Body of pancreas (tissue), 4 donors: ENCODE data around the gene NAMPT. TPM values are rescaled to one million over a fixed set of nuclear protein-coding genes. Genes with fewer than 3 reads are reported as not detected.

Experiments
- ATAC-seq: fragments of 150-250 bp; one replicate; pipeline ENCODE4 v1.9.1; 2016
- DNase-seq, 4 donors: peaks; one replicate each; pipeline ENCODE4 v3.0.0-alpha.2; 2019
- H3K27ac ChIP-seq, 4 donors: fragments of 200-600 bp; sonication (generic); 1 replicate in 3 of 4; 2 replicates in 1 of 4; pipeline versions ENCODE4 v1.5.1 to v1.6.1; 2016 to 2019; ENCODE audit warnings: mild to moderate bottlenecking in 1 of 4, mixed read lengths in 1 of 4, moderate library complexity in 1 of 4
- H3K27me3 ChIP-seq, 2 donors: fragments of 200-600 bp; sonication (generic); one replicate each; pipeline ENCODE4 v1.6.0; 2016; ENCODE audit warnings: mild to moderate bottlenecking in 1 of 2
- H3K36me3 ChIP-seq, 2 donors: fragments of 200-600 bp; sonication (generic); replicated peaks in 1 of 2; 2 replicates each; pipeline ENCODE4 v1.5.1; 2016; ENCODE audit warnings: low read depth in 2 of 2; ENCODE audit not compliant: insufficient read depth in 1 of 2
- H3K4me1 ChIP-seq: fragments of 200-600 bp; sonication (generic); one replicate; pipeline ENCODE4 v1.6.0; 2016
- H3K4me3 ChIP-seq, 2 donors: fragments of 200-600 bp; sonication (generic); 1 replicate in 1 of 2; 2 replicates in 1 of 2; pipeline ENCODE4 v1.5.1; 2016 to 2019
- H3K9me3 ChIP-seq, 3 donors: fragments of 200-600 bp; sonication (generic); 1 replicate in 2 of 3; 2 replicates in 1 of 3; pipeline ENCODE4 v1.5.1; 2016
- POLR2A ChIP-seq, 3 donors: fragments of 450-650 bp; IDR thresholded peaks; one replicate each; pipeline ENCODE4 v1.6.1; 2016; ENCODE audit warnings: antibody characterized with exemption in 3 of 3, mild to moderate bottlenecking in 2 of 3
- WGBS, 2 donors: methylation state at CpG; one replicate each; pipeline ENCODE4 v1.1.5; 2017; 5-methylcytosine and 5-hydroxymethylcytosine counted together
- intact Hi-C: fragments of 100-400 bp; cut with DNase I; formaldehyde crosslinking; loops from one replicate; pipeline ENCODE4 v1.15.1; 2023
- total RNA-seq, 2 donors: library from RNA; depleted of rRNA; stranded (reverse); fragments of >200 nt; gene quantifications; one replicate each; pipeline ENCODE4 v1.1.0, GENCODE V29; 2016
- TF ChIP-seq, protein P1 (sequence below), 7 experiments: fragments of 450-650 bp in 4 of 7; fragments of 200-600 bp in 3 of 7; sonication (generic) in 3 of 7; IDR thresholded peaks; one replicate each; pipeline ENCODE4 v1.5.1; 2016 to 2019; ENCODE audit warnings: antibody characterized with exemption in 7 of 7

The NAMPT gene
- 10 to 100 TPM; 56.0 to 78.9 TPM for total RNA-seq

- no peaks in the 10 kb centered on the region for H3K36me3 ChIP-seq
These were observed at the start of gene NAMPT for GRCh38 chr7:106284714-106285050. TSS of gene NAMPT (minus strand) at chr7:106284983. CDS start at chr7:106284884, 99 bp downstream.

GRCh38 chr7:106332201-106332600, 47.4 kb upstream of the NAMPT start:
- DNase-seq: no peak
- peaks cover 4% of the 10 kb centered on the region for H3K4me1 ChIP-seq
- H3K27me3 ChIP-seq: no peaks in the 10 kb centered on the region
- H3K4me3 ChIP-seq: no peak overlapping the region
- no peak for ATAC-seq
- WGBS, 2 donors: 50 to 65% methylated on average over 4 of the region's 4 CpGs
- no peak overlapping the region for H3K27ac ChIP-seq
- intact Hi-C loops: no loop called here
- TF ChIP-seq POLR2A (IDR thresholded peaks at IDR 0.05): no peak
- TF ChIP-seq, protein P1, sequence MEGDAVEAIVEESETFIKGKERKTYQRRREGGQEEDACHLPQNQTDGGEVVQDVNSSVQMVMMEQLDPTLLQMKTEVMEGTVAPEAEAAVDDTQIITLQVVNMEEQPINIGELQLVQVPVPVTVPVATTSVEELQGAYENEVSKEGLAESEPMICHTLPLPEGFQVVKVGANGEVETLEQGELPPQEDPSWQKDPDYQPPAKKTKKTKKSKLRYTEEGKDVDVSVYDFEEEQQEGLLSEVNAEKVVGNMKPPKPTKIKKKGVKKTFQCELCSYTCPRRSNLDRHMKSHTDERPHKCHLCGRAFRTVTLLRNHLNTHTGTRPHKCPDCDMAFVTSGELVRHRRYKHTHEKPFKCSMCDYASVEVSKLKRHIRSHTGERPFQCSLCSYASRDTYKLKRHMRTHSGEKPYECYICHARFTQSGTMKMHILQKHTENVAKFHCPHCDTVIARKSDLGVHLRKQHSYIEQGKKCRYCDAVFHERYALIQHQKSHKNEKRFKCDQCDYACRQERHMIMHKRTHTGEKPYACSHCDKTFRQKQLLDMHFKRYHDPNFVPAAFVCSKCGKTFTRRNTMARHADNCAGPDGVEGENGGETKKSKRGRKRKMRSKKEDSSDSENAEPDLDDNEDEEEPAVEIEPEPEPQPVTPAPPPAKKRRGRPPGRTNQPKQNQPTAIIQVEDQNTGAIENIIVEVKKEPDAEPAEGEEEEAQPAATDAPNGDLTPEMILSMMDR (IDR thresholded peaks at IDR 0.05): no peak
- no peaks in the 10 kb centered on the region for H3K36me3 ChIP-seq
- no peaks in the 10 kb centered on the region for H3K9me3 ChIP-seq

More at GRCh38 chr7:106284714-106285050, at the start of gene NAMPT:
- intact Hi-C loops: no loop called here
- peaks cover 28% of the 10 kb centered on the region for H3K4me1 ChIP-seq
- H3K27ac ChIP-seq: peak within 1 kb of the TSS; percentile 89 to 97 (median 94)
- DNase-seq (no peak), ATAC-seq (no peak)
- H3K27me3 ChIP-seq: no peaks in the 10 kb centered on the region
- H3K9me3 ChIP-seq: no peaks in the 10 kb centered on the region
- 0 to 4% methylated on average over 18 to 28 of the region's 32 CpGs for WGBS, 2 donors
- peak within 1 kb of the TSS; percentile 45 to 67 for H3K4me3 ChIP-seq
- TF ChIP-seq, protein P1 (IDR thresholded peaks at IDR 0.05): no peak
- TF ChIP-seq POLR2A (IDR thresholded peaks at IDR 0.05): peak; percentile 50 to 88 (median 78)

DNA sequence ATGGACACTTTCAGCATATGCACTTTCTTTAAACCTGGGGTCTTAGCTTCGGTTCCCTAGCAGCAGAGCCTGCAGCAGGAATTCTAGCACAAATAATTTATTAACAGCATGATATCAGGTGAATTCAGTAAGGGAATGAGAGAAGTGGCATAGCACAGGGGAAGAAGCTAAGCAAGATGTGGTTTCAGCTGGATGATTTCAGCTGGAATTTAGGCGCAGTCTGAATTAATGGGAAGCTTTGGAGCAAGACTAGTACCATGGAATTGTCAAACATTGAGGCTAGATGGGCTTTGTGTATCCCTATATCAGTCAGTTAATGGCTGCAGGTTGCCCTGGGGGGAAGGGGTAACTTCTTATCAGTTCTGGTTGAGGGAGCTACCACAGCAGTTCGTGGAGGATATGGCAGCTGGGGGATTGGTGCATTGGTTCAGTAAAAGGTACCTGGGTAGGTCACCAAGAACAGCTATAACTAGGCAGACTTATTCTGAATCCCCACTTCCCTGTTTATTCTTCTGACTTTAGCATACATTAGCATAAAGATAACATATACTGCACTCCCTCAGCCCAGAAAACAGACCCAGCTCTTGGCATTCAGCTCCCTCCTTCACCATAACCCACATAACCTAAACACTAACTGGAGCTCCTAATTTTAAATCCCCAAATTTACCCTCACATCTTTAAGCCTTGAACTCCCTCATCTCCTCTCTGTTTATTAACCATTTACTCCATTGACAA, 46.8 kb upstream of the NAMPT start:
- H3K27me3 ChIP-seq: no peaks in the 10 kb centered on the region
- WGBS, 2 donors: 45 to 48% methylated on average over 3 of the region's 3 CpGs
- no peaks in the 10 kb centered on the region for H3K36me3 ChIP-seq

DNA sequence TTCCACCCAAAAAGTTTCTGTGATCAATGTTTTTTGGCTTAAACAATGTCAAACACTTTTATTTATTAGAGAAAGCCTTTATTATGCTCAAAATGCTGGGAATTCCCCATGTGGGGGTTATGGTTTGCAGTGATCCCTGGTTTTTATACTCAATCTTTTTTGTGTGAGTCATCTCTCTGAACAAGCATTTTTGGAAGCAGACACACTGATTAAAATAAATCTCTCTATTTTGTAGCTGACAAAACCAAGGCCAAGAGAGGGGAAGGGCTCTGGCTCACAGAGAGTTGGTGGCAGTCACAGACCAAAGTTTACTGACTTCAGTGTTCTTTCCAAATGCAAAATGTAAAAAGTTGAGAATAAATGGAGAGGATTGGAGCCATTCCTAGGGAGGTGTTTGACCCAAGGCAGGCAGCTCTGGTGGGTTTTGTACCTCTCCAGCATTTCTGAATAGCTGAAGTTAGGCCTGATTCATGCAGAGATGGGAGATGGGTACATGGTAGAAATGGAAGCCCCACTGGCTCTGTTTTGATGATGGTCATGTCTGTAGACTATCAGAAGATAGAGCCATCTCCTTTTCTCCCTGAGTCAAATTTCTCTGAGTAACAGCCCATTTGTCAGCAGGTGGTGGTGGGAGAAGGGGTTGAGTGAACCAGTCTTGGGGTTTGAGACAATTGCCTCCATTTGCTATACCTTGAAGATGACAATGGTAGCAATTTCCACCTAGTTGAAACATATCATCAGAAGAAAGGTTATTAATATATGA, 45.4 kb upstream of the NAMPT start:
- ATAC-seq: peak; percentile 35
- intact Hi-C loops: no loop called here
- H3K27ac ChIP-seq: peak overlapping the region in 3 of 4 donors; percentile 27 to 71 (median 47)

More for the DNA sequence above, 46.8 kb upstream of the NAMPT start:
- DNase-seq (no peak), ATAC-seq (no peak)
- no peak overlapping the region for H3K4me3 ChIP-seq
- no peak overlapping the region for H3K27ac ChIP-seq
- peaks cover 4% of the 10 kb centered on the region for H3K4me1 ChIP-seq
- H3K9me3 ChIP-seq: no peaks in the 10 kb centered on the region
- intact Hi-C loops: no loop called here
- TF ChIP-seq POLR2A (IDR thresholded peaks at IDR 0.05): no peak

GRCh38 chr7:106329408-106329807, 44.6 kb upstream of the NAMPT start:
- Histone ChIP-seq H3K36me3 (no peaks in the 10 kb centered on the region), H3K27ac (peak overlapping the region in 2 of 4 donors; percentile 47 to 71), H3K27me3 (no peaks in the 10 kb centered on the region), H3K4me3 (no peak overlapping the region), H3K9me3 (no peaks in the 10 kb centered on the region), H3K4me1 (peaks cover 4% of the 10 kb centered on the region)
- 0 to 21% methylated on average over 1 of the region's 1 CpG for WGBS, 2 donors
- intact Hi-C loops: no loop called here
- no peak for DNase-seq
- TF ChIP-seq POLR2A (IDR thresholded peaks at IDR 0.05): no peak
- TF ChIP-seq, protein P1 (IDR thresholded peaks at IDR 0.05): no peak
- no peak for ATAC-seq

More for the DNA sequence above, 45.4 kb upstream of the NAMPT start:
- Histone ChIP-seq H3K9me3 (no peaks in the 10 kb centered on the region), H3K27me3 (no peaks in the 10 kb centered on the region), H3K36me3 (no peaks in the 10 kb centered on the region), H3K4me3 (no peak overlapping the region), H3K4me1 (peaks cover 4% of the 10 kb centered on the region)
- TF ChIP-seq, protein P1 (IDR thresholded peaks at IDR 0.05): no peak
- TF ChIP-seq POLR2A (IDR thresholded peaks at IDR 0.05): no peak
- DNase-seq: peak in 1 of 4 donors; percentile 21
